ENCODE results near the gene CD200. TPM values are rescaled to one million over a fixed set of nuclear protein-coding genes. Genes with fewer than 3 reads are reported as not detected.

The CD200 gene
- total RNA-seq, 2 donors from 2014 or later, result 49.2 to 58.6 TPM

DNA sequence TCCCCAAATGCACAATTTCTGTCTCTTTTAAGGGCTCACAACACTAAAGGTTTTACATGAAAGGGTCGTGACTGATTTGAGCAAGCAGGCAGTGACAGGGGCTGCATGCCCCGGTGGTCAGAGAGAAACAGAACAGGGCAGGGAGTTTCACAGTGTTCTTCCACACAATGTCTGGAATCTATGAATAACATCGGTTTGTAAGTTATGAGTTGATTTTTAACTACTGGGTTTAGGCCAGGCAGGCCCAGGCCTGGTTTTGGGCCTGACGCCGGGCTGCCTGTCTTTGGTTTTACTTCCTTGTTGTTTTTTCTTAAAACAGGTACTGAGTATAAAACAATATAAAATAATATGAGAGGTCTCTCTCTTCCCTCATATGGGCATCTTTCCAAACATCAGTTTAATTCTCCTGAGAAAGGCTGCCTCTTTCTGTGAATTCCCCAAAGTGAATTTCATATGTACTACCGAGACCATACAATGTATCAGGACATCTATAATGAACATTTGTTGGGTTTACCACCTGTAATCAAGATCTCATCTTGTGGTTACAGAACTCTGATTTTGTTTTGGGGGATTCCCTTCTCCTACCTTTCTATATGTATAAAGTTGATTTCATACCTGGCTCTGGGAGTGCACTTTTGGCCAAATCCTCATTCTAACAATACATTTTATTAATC is 74.4 kb downstream of the CD200 start:
- no peak overlapping the region for H3K27ac ChIP-seq (ENCODE audit: low read depth, low read length)
- no peak overlapping the region for H3K4me3 ChIP-seq (ENCODE audit: low read length)
- WGBS, 2 experiments (ENCODE audit: insufficient coverage in 1 of 2, insufficient read length in 1 of 2), result 63 to 78% methylated on average over 2 to 4 of the region's 6 CpGs
- H3K4me1 Mint-ChIP-seq, result peaks cover 44% of the 10 kb centered on the region
- no peaks in the 10 kb centered on the region for H3K9me3 Mint-ChIP-seq
- TF ChIP-seq, protein P1, sequence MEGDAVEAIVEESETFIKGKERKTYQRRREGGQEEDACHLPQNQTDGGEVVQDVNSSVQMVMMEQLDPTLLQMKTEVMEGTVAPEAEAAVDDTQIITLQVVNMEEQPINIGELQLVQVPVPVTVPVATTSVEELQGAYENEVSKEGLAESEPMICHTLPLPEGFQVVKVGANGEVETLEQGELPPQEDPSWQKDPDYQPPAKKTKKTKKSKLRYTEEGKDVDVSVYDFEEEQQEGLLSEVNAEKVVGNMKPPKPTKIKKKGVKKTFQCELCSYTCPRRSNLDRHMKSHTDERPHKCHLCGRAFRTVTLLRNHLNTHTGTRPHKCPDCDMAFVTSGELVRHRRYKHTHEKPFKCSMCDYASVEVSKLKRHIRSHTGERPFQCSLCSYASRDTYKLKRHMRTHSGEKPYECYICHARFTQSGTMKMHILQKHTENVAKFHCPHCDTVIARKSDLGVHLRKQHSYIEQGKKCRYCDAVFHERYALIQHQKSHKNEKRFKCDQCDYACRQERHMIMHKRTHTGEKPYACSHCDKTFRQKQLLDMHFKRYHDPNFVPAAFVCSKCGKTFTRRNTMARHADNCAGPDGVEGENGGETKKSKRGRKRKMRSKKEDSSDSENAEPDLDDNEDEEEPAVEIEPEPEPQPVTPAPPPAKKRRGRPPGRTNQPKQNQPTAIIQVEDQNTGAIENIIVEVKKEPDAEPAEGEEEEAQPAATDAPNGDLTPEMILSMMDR (conservative IDR thresholded peaks at IDR 0.05), result peak; percentile 28
- no peaks in the 10 kb centered on the region for H3K36me3 ChIP-seq (ENCODE audit: control insufficient read depth, insufficient read depth, low read length)
- no peaks in the 10 kb centered on the region for H3K27me3 Mint-ChIP-seq (ENCODE audit: insufficient read depth)
- no peaks in the 10 kb centered on the region for H3K27me3 ChIP-seq (ENCODE audit: control insufficient read depth, insufficient read depth, low read length, poor library complexity, severe bottlenecking)
- H3K36me3 Mint-ChIP-seq (ENCODE audit: low read depth), result peaks cover 4% of the 10 kb centered on the region
- H3K9me3 ChIP-seq (ENCODE audit: control insufficient read depth, low read length), result no peaks in the 10 kb centered on the region
- DNase-seq, result no peak
- H3K9ac ChIP-seq (ENCODE audit: extremely low read depth, low read length, poor library complexity, severe bottlenecking), result no peak overlapping the region
- no peak overlapping the region for H3K4me3 Mint-ChIP-seq
- no peaks in the 10 kb centered on the region for H3K4me1 ChIP-seq (ENCODE audit: control insufficient read depth, insufficient read depth, low read length)
- H3K27ac Mint-ChIP-seq, result peak overlapping the region; percentile 85

DNA sequence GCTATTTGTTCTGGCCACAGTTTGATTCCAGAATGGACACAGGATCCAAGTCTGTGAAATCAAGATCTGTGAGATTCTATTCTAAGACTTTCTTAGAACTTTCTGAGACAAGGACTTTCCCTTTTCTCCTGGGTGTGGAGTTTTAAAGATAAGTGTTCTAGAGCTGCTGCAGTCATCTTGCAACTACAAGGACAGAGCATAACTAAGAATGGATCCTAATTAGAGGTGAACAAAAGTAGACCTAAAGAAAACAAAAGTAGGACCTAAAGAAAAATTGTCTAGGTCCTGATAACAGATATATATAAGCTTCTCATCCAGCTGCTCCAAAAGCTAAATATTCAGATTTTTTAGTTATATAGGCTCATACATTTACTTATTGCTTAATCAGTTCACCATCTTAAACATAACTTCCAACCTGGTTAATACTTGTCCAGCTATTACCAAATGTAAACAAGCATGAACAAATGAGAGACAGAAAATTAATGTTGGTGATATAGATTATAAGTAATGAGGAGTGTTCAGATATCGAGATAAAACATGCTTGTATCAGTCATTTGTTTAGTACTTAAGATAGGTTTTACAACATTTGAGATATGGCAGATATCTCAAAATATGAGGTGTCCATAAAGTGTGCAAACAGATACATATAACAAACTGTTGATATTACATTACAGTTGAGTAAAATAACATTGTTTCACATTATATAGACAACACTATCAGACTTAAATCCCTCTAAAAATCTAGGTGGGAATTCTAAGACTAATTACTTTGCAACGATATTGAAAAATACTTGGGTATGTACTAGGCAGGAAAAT is 75.1 kb downstream of the CD200 start:
- DNase-seq, result no peak
- TF ChIP-seq, protein P1 (conservative IDR thresholded peaks at IDR 0.05), result no peak
- WGBS, 2 experiments (ENCODE audit: insufficient coverage in 1 of 2, insufficient read length in 1 of 2), result 92 to 100% methylated on average over 1 to 2 of the region's 2 CpGs
- no peak overlapping the region for H3K27ac Mint-ChIP-seq
- Histone ChIP-seq H3K4me1 (ENCODE audit: control insufficient read depth, insufficient read depth, low read length) (no peaks in the 10 kb centered on the region), H3K9ac (ENCODE audit: extremely low read depth, low read length, poor library complexity, severe bottlenecking) (no peak overlapping the region), H3K4me3 (ENCODE audit: low read length) (no peak overlapping the region), H3K36me3 (ENCODE audit: control insufficient read depth, insufficient read depth, low read length) (no peaks in the 10 kb centered on the region), H3K27me3 (ENCODE audit: control insufficient read depth, insufficient read depth, low read length, poor library complexity, severe bottlenecking) (no peaks in the 10 kb centered on the region), H3K27ac (ENCODE audit: low read depth, low read length) (no peak overlapping the region), H3K9me3 (ENCODE audit: control insufficient read depth, low read length) (no peaks in the 10 kb centered on the region)
- peaks cover 4% of the 10 kb centered on the region for H3K36me3 Mint-ChIP-seq (ENCODE audit: low read depth)
- H3K27me3 Mint-ChIP-seq (ENCODE audit: insufficient read depth), result no peaks in the 10 kb centered on the region
- H3K9me3 Mint-ChIP-seq, result no peaks in the 10 kb centered on the region
- peaks cover 40% of the 10 kb centered on the region for H3K4me1 Mint-ChIP-seq
- no peak overlapping the region for H3K4me3 Mint-ChIP-seq

DNA sequence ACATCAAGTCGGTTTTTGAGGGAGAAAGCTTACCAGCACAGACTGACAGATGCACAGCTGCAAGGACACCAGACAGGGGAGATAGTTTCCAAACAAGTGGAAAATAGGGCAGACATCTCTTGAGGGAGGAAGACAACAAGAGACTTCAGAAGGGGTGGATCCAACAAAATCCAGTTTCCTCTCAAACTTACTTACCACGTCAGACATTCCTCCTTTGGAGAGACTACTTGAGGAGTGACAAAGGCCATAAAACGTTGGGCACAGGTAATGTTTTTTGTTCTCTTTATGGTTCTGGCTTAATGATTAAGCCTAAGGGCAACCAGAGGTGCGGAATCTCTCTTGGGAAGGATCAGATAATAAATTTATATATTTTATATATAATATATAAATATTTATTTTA is 76.1 kb downstream of the CD200 start:
- Histone ChIP-seq H3K4me1 (ENCODE audit: control insufficient read depth, insufficient read depth, low read length) (no peaks in the 10 kb centered on the region), H3K27me3 (ENCODE audit: control insufficient read depth, insufficient read depth, low read length, poor library complexity, severe bottlenecking) (no peaks in the 10 kb centered on the region), H3K36me3 (ENCODE audit: control insufficient read depth, insufficient read depth, low read length) (no peaks in the 10 kb centered on the region), H3K9me3 (ENCODE audit: control insufficient read depth, low read length) (no peaks in the 10 kb centered on the region), H3K4me3 (ENCODE audit: low read length) (no peak overlapping the region), H3K27ac (ENCODE audit: low read depth, low read length) (no peak overlapping the region), H3K9ac (ENCODE audit: extremely low read depth, low read length, poor library complexity, severe bottlenecking) (no peak overlapping the region)
- Mint-ChIP-seq H3K9me3 (no peaks in the 10 kb centered on the region), H3K4me3 (no peak overlapping the region), H3K27ac (no peak overlapping the region), H3K36me3 (ENCODE audit: low read depth) (peaks cover 4% of the 10 kb centered on the region), H3K4me1 (peaks cover 31% of the 10 kb centered on the region), H3K27me3 (ENCODE audit: insufficient read depth) (no peaks in the 10 kb centered on the region)
- WGBS, 2 experiments (ENCODE audit: insufficient coverage in 1 of 2, insufficient read length in 1 of 2), result 87 to 100% methylated on average over 1 to 3 of the region's 4 CpGs
- TF ChIP-seq, protein P1 (conservative IDR thresholded peaks at IDR 0.05), result no peak
- DNase-seq, result no peak

Data from endodermal cell (in vitro differentiated cells).